Measurements from ENCODE around the gene ANKS1A. TPM values are rescaled to one million over a fixed set of nuclear protein-coding genes. Genes with fewer than 3 reads are reported as not detected.

ANKS1A gene
- total RNA-seq, 1 experiment from 2014 or later: 20.9 TPM

- Histone ChIP-seq H3K27me3 (no peaks in the 10 kb centered on the region), H3K36me3 (peaks cover 13% of the 10 kb centered on the region), H3K9me3 (no peaks in the 10 kb centered on the region), H3K4me3 (no peak overlapping the region)
- DNase-seq: no peak
Measured at GRCh38 chr6:35015476-35015875, 126.4 kb downstream of the ANKS1A start.

- Histone ChIP-seq H3K36me3 (peaks cover 13% of the 10 kb centered on the region), H3K9me3 (no peaks in the 10 kb centered on the region), H3K4me3 (no peak overlapping the region), H3K27me3 (no peaks in the 10 kb centered on the region)
- peak; percentile 59 for DNase-seq
Measured at GRCh38 chr6:35015996-35016395, 126.9 kb downstream of the ANKS1A start.

GRCh38 chr6:35016502-35017321 lies 127.7 kb downstream of the ANKS1A start:
- H3K36me3 ChIP-seq: peaks cover 13% of the 10 kb centered on the region
- no peaks in the 10 kb centered on the region for H3K27me3 ChIP-seq
- no peak overlapping the region for H3K4me3 ChIP-seq
- H3K9me3 ChIP-seq: no peaks in the 10 kb centered on the region
- peak; percentile 41 for DNase-seq

GRCh38 chr6:35017411-35018181 lies 128.5 kb downstream of the ANKS1A start:
- Histone ChIP-seq H3K9me3 (no peaks in the 10 kb centered on the region), H3K36me3 (peaks cover 13% of the 10 kb centered on the region), H3K27me3 (no peaks in the 10 kb centered on the region), H3K4me3 (no peak overlapping the region)
- DNase-seq: no peak

- Histone ChIP-seq H3K36me3 (peaks cover 13% of the 10 kb centered on the region), H3K4me3 (no peak overlapping the region), H3K9me3 (no peaks in the 10 kb centered on the region), H3K27me3 (no peaks in the 10 kb centered on the region)
- no peak for DNase-seq
Measured at GRCh38 chr6:35018182-35018519, 129.1 kb downstream of the ANKS1A start.

GRCh38 chr6:35018746-35019145 lies 129.7 kb downstream of the ANKS1A start:
- Histone ChIP-seq H3K9me3 (no peaks in the 10 kb centered on the region), H3K27me3 (no peaks in the 10 kb centered on the region), H3K36me3 (peaks cover 10% of the 10 kb centered on the region), H3K4me3 (no peak overlapping the region)
- no peak for DNase-seq

GRCh38 chr6:35019171-35019570 lies 130.1 kb downstream of the ANKS1A start:
- H3K36me3 ChIP-seq: peaks cover 8% of the 10 kb centered on the region
- no peaks in the 10 kb centered on the region for H3K9me3 ChIP-seq
- no peaks in the 10 kb centered on the region for H3K27me3 ChIP-seq
- no peak for DNase-seq
- H3K4me3 ChIP-seq: no peak overlapping the region

- no peak for DNase-seq
Measured at GRCh38 chr6:35019831-35020230, 130.8 kb downstream of the ANKS1A start.

GRCh38 chr6:35021004-35021403 lies 131.9 kb downstream of the ANKS1A start:
- peak; percentile 51 for DNase-seq
- H3K4me3 ChIP-seq: no peak overlapping the region
- H3K27me3 ChIP-seq: no peaks in the 10 kb centered on the region
- H3K9me3 ChIP-seq: no peaks in the 10 kb centered on the region
- H3K36me3 ChIP-seq: peaks cover 8% of the 10 kb centered on the region

More at GRCh38 chr6:35019831-35020230, 130.8 kb downstream of the ANKS1A start:
- no peaks in the 10 kb centered on the region for H3K9me3 ChIP-seq
- no peak overlapping the region for H3K4me3 ChIP-seq
- H3K27me3 ChIP-seq: no peaks in the 10 kb centered on the region
- peaks cover 8% of the 10 kb centered on the region for H3K36me3 ChIP-seq

- Histone ChIP-seq H3K4me3 (no peak overlapping the region), H3K9me3 (no peaks in the 10 kb centered on the region), H3K27me3 (no peaks in the 10 kb centered on the region), H3K36me3 (no peaks in the 10 kb centered on the region; the same call in 1 of the 2 replicates)
- DNase-seq: no peak
Measured at GRCh38 chr6:35023091-35024000, 134.3 kb downstream of the ANKS1A start.

- H3K9me3 ChIP-seq: no peaks in the 10 kb centered on the region
- H3K27me3 ChIP-seq: no peaks in the 10 kb centered on the region
- peak; percentile 85 for DNase-seq
- H3K36me3 ChIP-seq: 0 out of 2 replicates have a peak, but pooled peaks cover 2% of the 10 kb centered on the region
- H3K4me3 ChIP-seq: no peak overlapping the region
Measured at GRCh38 chr6:35024551-35025054, 135.5 kb downstream of the ANKS1A start.

- H3K36me3 ChIP-seq: 0 out of 2 replicates have a peak, but pooled peaks cover 2% of the 10 kb centered on the region
- no peak for DNase-seq
Measured at GRCh38 chr6:35025232-35026188, 136.5 kb downstream of the ANKS1A start.

GRCh38 chr6:35026434-35027222 lies 137.6 kb downstream of the ANKS1A start:
- H3K27me3 ChIP-seq: no peaks in the 10 kb centered on the region
- H3K4me3 ChIP-seq: no peak overlapping the region
- DNase-seq: peak; percentile 45
- 0 out of 2 replicates have a peak, but pooled peaks cover 2% of the 10 kb centered on the region for H3K36me3 ChIP-seq
- H3K9me3 ChIP-seq: no peaks in the 10 kb centered on the region

More at GRCh38 chr6:35025232-35026188, 136.5 kb downstream of the ANKS1A start:
- Histone ChIP-seq H3K9me3 (no peaks in the 10 kb centered on the region), H3K4me3 (no peak overlapping the region), H3K27me3 (no peaks in the 10 kb centered on the region)

- H3K9me3 ChIP-seq: no peaks in the 10 kb centered on the region
- H3K4me3 ChIP-seq: no peak overlapping the region
- H3K27me3 ChIP-seq: no peaks in the 10 kb centered on the region
- no peak for DNase-seq
- 0 out of 2 replicates have a peak, but pooled peaks cover 2% of the 10 kb centered on the region for H3K36me3 ChIP-seq
Measured at GRCh38 chr6:35027807-35028206, 138.8 kb downstream of the ANKS1A start.

Measured in MG63 (cell line).